Ascending aorta (tissue), 2 donors: ENCODE measurements around the gene SMURF2. TPM values are rescaled to one million over a fixed set of nuclear protein-coding genes. Genes with fewer than 3 reads are reported as not detected.

ENCODE experiments used
- DNase-seq, 2 donors: peaks; one replicate each; pipeline ENCODE4 v3.0.0-alpha.2; 2019; ENCODE audit warnings: low spot score in 2 of 2
- H3K27ac ChIP-seq, 2 donors: fragments of 200-600 bp; sonication (generic); one replicate each; pipeline ENCODE4 v1.5.1; 2016 to 2017; ENCODE audit warnings: mild to moderate bottlenecking in 1 of 2
- H3K27me3 ChIP-seq: fragments of 200-600 bp; sonication (generic); one replicate; pipeline ENCODE4 v1.5.1; 2017
- H3K36me3 ChIP-seq, 2 donors: fragments of 200-600 bp; sonication (generic); one replicate each; pipeline ENCODE4 v1.5.1; 2016
- H3K4me1 ChIP-seq, 2 donors: fragments of 200-600 bp; sonication (generic); one replicate each; pipeline ENCODE4 v1.5.1; 2016 to 2017; ENCODE audit warnings: mild to moderate bottlenecking in 1 of 2
- H3K4me3 ChIP-seq, 2 donors: fragments of 200-600 bp; sonication (generic); one replicate each; pipeline ENCODE4 v1.5.1; 2016 to 2017; ENCODE audit warnings: mild to moderate bottlenecking in 1 of 2
- H3K9me3 ChIP-seq, 2 donors: fragments of 200-600 bp; sonication (generic); one replicate each; pipeline ENCODE4 v1.5.1; 2016
- intact Hi-C: fragments of 100-400 bp; cut with DNase I; formaldehyde crosslinking; loops from one replicate; pipeline ENCODE4 v1.15.1; 2023
- total RNA-seq: library from RNA; depleted of rRNA; stranded (reverse); fragments of >200 nt; gene quantifications from one replicate; pipeline ENCODE4 v1.1.0, GENCODE V29; 2016
- TF ChIP-seq, protein P1 (sequence below), 3 experiments: fragments of 200-600 bp in 2 of 3; fragments of 450-650 bp in 1 of 3; sonication (generic) in 2 of 3; IDR thresholded peaks; one replicate each; pipeline ENCODE4 v1.5.1; 2016 to 2019; ENCODE audit warnings: antibody characterized with exemption in 3 of 3, mild to moderate bottlenecking in 1 of 3, moderate library complexity in 1 of 3

The SMURF2 gene
- total RNA-seq, 1 donor from 2014 or later, result 17.6 TPM

DNA sequence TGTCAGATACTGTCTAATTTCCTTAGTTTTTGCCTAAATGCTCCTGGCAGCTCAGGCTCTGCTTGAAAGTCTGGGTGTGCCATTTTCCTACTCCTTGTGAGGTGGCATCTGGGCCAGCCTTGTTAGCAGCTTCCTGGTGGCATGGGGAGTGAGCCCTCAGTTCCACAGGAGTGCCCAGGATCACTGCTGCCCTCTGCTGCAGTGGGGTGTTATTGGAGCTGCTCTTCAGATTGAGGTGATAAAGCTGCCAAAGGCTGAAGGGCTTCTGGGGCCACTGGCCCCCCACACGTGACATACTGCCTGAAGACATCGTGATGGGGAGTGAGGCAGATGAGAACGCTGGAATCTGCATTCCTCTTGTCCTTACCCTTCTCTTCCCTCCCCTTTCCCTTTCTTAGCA lies 127.9 kb downstream of the SMURF2 start:
- intact Hi-C loops, result no loop called here
- no peaks in the 10 kb centered on the region for H3K9me3 ChIP-seq
- TF ChIP-seq, protein P1, sequence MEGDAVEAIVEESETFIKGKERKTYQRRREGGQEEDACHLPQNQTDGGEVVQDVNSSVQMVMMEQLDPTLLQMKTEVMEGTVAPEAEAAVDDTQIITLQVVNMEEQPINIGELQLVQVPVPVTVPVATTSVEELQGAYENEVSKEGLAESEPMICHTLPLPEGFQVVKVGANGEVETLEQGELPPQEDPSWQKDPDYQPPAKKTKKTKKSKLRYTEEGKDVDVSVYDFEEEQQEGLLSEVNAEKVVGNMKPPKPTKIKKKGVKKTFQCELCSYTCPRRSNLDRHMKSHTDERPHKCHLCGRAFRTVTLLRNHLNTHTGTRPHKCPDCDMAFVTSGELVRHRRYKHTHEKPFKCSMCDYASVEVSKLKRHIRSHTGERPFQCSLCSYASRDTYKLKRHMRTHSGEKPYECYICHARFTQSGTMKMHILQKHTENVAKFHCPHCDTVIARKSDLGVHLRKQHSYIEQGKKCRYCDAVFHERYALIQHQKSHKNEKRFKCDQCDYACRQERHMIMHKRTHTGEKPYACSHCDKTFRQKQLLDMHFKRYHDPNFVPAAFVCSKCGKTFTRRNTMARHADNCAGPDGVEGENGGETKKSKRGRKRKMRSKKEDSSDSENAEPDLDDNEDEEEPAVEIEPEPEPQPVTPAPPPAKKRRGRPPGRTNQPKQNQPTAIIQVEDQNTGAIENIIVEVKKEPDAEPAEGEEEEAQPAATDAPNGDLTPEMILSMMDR (IDR thresholded peaks at IDR 0.05), result no peak
- H3K36me3 ChIP-seq, result peaks cover 77 to 88% of the 10 kb centered on the region in 2 donors
- H3K4me3 ChIP-seq, result no peak overlapping the region
- no peak for DNase-seq
- no peaks in the 10 kb centered on the region for H3K27me3 ChIP-seq
- no peaks in the 10 kb centered on the region for H3K4me1 ChIP-seq
- no peak overlapping the region for H3K27ac ChIP-seq

GRCh38 chr17:64533784-64534183 lies 128.3 kb downstream of the SMURF2 start:
- intact Hi-C loops, result no loop called here
- peaks cover 79 to 92% of the 10 kb centered on the region in 2 donors for H3K36me3 ChIP-seq

GRCh38 chr17:64532409-64532808 lies 129.7 kb downstream of the SMURF2 start:
- DNase-seq, result no peak
- Histone ChIP-seq H3K4me3 (no peak overlapping the region), H3K36me3 (peaks cover 73 to 98% of the 10 kb centered on the region in 2 donors), H3K27ac (no peak overlapping the region), H3K9me3 (no peaks in the 10 kb centered on the region), H3K27me3 (no peaks in the 10 kb centered on the region), H3K4me1 (no peaks in the 10 kb centered on the region)
- TF ChIP-seq, protein P1 (IDR thresholded peaks at IDR 0.05), result no peak
- intact Hi-C loops, result no loop called here

More at GRCh38 chr17:64533784-64534183, 128.3 kb downstream of the SMURF2 start:
- TF ChIP-seq, protein P1 (IDR thresholded peaks at IDR 0.05), result no peak
- H3K9me3 ChIP-seq, result no peaks in the 10 kb centered on the region
- no peak overlapping the region for H3K27ac ChIP-seq
- no peak for DNase-seq
- H3K4me3 ChIP-seq, result no peak overlapping the region
- no peaks in the 10 kb centered on the region for H3K4me1 ChIP-seq
- no peaks in the 10 kb centered on the region for H3K27me3 ChIP-seq

DNA sequence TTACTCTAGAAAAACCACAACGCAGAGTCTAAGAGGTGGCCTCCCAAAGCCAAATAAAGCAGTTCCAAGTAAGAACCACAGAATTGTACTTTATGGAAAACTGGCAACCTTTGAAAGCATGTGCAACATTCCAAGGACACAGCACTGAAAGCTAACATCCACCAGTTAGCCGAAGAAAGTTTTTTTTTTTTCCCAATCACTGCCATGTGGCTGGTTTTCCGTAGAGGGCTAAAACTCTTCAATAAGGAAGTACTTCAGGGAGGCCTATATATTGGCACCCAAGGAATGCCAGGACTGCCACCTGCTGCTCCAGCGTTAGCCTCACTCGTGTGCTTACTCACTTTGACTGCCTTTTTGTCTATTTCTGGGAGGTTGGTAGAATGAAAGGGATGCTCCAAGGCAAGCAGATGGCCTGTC lies 130.1 kb downstream of the SMURF2 start:
- no peak for DNase-seq
- no peak overlapping the region for H3K27ac ChIP-seq
- H3K4me3 ChIP-seq, result no peak overlapping the region
- H3K36me3 ChIP-seq, result peaks cover 72 to 98% of the 10 kb centered on the region in 2 donors
- H3K27me3 ChIP-seq, result no peaks in the 10 kb centered on the region
- no peaks in the 10 kb centered on the region for H3K4me1 ChIP-seq
- no peaks in the 10 kb centered on the region for H3K9me3 ChIP-seq
- TF ChIP-seq, protein P1 (IDR thresholded peaks at IDR 0.05), result no peak
- intact Hi-C loops, result no loop called here

GRCh38 chr17:64529221-64529620 lies 132.9 kb downstream of the SMURF2 start:
- intact Hi-C loops, result no loop called here
- Histone ChIP-seq H3K9me3 (no peaks in the 10 kb centered on the region), H3K4me1 (no peaks in the 10 kb centered on the region), H3K4me3 (no peak overlapping the region), H3K27me3 (no peaks in the 10 kb centered on the region), H3K27ac (no peak overlapping the region), H3K36me3 (peaks cover 80 to 100% of the 10 kb centered on the region in 2 donors)
- TF ChIP-seq, protein P1 (IDR thresholded peaks at IDR 0.05), result no peak
- DNase-seq, result no peak

GRCh38 chr17:64527914-64528313 lies 134.2 kb downstream of the SMURF2 start:
- no peaks in the 10 kb centered on the region for H3K9me3 ChIP-seq
- DNase-seq, result no peak
- intact Hi-C loops, result no loop called here
- H3K4me3 ChIP-seq, result no peak overlapping the region
- TF ChIP-seq, protein P1 (IDR thresholded peaks at IDR 0.05), result no peak
- no peaks in the 10 kb centered on the region for H3K4me1 ChIP-seq
- no peak overlapping the region for H3K27ac ChIP-seq
- H3K36me3 ChIP-seq, result peaks cover 78 to 100% of the 10 kb centered on the region in 2 donors
- H3K27me3 ChIP-seq, result no peaks in the 10 kb centered on the region
